Activated CD8-positive, alpha-beta T cell treated with anti-CD3 and anti-CD28 coated beads, Interleukin-2, amount 10 ng/mL, durations not matched to agents 7 days and 5 days (primary cell): ENCODE results near the gene SERPINA5. TPM values are rescaled to one million over a fixed set of nuclear protein-coding genes. Genes with fewer than 3 reads are reported as not detected.
"Not testable (repeated sequence)": the region's sequence is repeated elsewhere in the genome, so short reads cannot be mapped to it uniquely, and the experiment has no call there.

Experiments
- ATAC-seq: fragments of 150-1000 bp; cut with Tn5 transposase; one replicate; pipeline ENCODE4 v1.10.0; 2021; ENCODE audit warnings: moderate library complexity
- CTCF ChIA-PET: fragments of 350-600 bp; sonication (Branson Sonifier 250); formaldehyde crosslinking; loops from one replicate; lab custom pipeline; 2021; ENCODE audit warnings: antibody characterized with exemption; lab: Charles Lee
- POLR2A ChIA-PET: fragments of 350-600 bp; sonication (Branson Sonifier 250); formaldehyde crosslinking; loops from one replicate; lab custom pipeline; 2021; ENCODE audit warnings: antibody characterized with exemption; lab: Charles Lee
- DNase-seq: peaks from one replicate; pipeline ENCODE4 v3.0.0-alpha.2; 2020
- H3K27ac Mint-ChIP-seq: one replicate; pipeline ENCODE4 v1.8.0; 2021; ENCODE audit warnings: mild to moderate bottlenecking, mixed read lengths
- H3K27me3 Mint-ChIP-seq: one replicate; pipeline ENCODE4 v1.8.0; 2021; ENCODE audit warnings: low read depth, mixed read lengths
- H3K36me3 Mint-ChIP-seq: one replicate; pipeline ENCODE4 v1.8.0; 2021; ENCODE audit warnings: low read depth, mixed read lengths
- H3K4me1 Mint-ChIP-seq: one replicate; pipeline ENCODE4 v1.8.0; 2021; ENCODE audit warnings: low read depth, mixed read lengths
- H3K4me3 Mint-ChIP-seq: one replicate; pipeline ENCODE4 v1.8.0; 2021; ENCODE audit warnings: mild to moderate bottlenecking, mixed read lengths
- H3K9me3 Mint-ChIP-seq: one replicate; pipeline ENCODE4 v1.8.0; 2022; ENCODE audit warnings: mixed read lengths; ENCODE audit not compliant: insufficient read depth
- total RNA-seq, 2 experiments: library from RNA; stranded (reverse); gene quantifications; one replicate each; pipeline ENCODE4 v1.2.3, GENCODE V29; 2021

Gene SERPINA5
- total RNA-seq, 2 experiments from 2014 or later, result not detected

GRCh38 chr14:94637814-94638213, 56.6 kb downstream of the SERPINA5 start:
- H3K4me1 Mint-ChIP-seq, ATAC-seq, H3K27ac Mint-ChIP-seq, DNase-seq, H3K36me3 Mint-ChIP-seq, POLR2A ChIA-PET, H3K27me3 Mint-ChIP-seq, H3K9me3 Mint-ChIP-seq, H3K4me3 Mint-ChIP-seq, CTCF ChIA-PET: not testable (repeated sequence)

- ATAC-seq (no peak), DNase-seq (no peak)
- H3K36me3 Mint-ChIP-seq, result no peaks in the 10 kb centered on the region
- no peak overlapping the region for H3K27ac Mint-ChIP-seq
- ChIA-PET POLR2A (no interaction called here), CTCF (no interaction called here)
- H3K9me3 Mint-ChIP-seq, result no peaks in the 10 kb centered on the region
- H3K27me3 Mint-ChIP-seq, result no peaks in the 10 kb centered on the region
- no peak overlapping the region for H3K4me3 Mint-ChIP-seq
- no peaks in the 10 kb centered on the region for H3K4me1 Mint-ChIP-seq
These were observed 57.1 kb downstream of the SERPINA5 start for GRCh38 chr14:94638339-94638738.

GRCh38 chr14:94638961-94639817, 58.0 kb downstream of the SERPINA5 start:
- H3K36me3 Mint-ChIP-seq, result no peaks in the 10 kb centered on the region
- POLR2A ChIA-PET, result interaction anchor here (0.6 kb wide), 1 partner anchor 587 kb away, joined by 4 read pairs; no protein-coding TSS in a partner anchor
- H3K27ac Mint-ChIP-seq, result no peak overlapping the region
- no peaks in the 10 kb centered on the region for H3K9me3 Mint-ChIP-seq
- ATAC-seq (no peak), DNase-seq (no peak)
- H3K4me3 Mint-ChIP-seq, result no peak overlapping the region
- no peaks in the 10 kb centered on the region for H3K4me1 Mint-ChIP-seq
- CTCF ChIA-PET, result no interaction called here
- no peaks in the 10 kb centered on the region for H3K27me3 Mint-ChIP-seq

- no peaks in the 10 kb centered on the region for H3K27me3 Mint-ChIP-seq
- no peaks in the 10 kb centered on the region for H3K4me1 Mint-ChIP-seq
- DNase-seq (no peak), ATAC-seq (no peak)
- CTCF ChIA-PET, result no interaction called here
- H3K9me3 Mint-ChIP-seq, result no peaks in the 10 kb centered on the region
- no peak overlapping the region for H3K4me3 Mint-ChIP-seq
- H3K36me3 Mint-ChIP-seq, result no peaks in the 10 kb centered on the region
- no peak overlapping the region for H3K27ac Mint-ChIP-seq
- POLR2A ChIA-PET, result no interaction called here
These were observed 59.8 kb downstream of the SERPINA5 start for GRCh38 chr14:94640721-94641631.

- H3K27me3 Mint-ChIP-seq, result no peaks in the 10 kb centered on the region
- H3K4me1 Mint-ChIP-seq, result no peaks in the 10 kb centered on the region
- no peak for ATAC-seq
- POLR2A ChIA-PET, result no interaction called here
- no peak overlapping the region for H3K4me3 Mint-ChIP-seq
- no peaks in the 10 kb centered on the region for H3K9me3 Mint-ChIP-seq
- CTCF ChIA-PET, result no interaction called here
- H3K27ac Mint-ChIP-seq, result no peak overlapping the region
- DNase-seq, result no peak
- H3K36me3 Mint-ChIP-seq, result no peaks in the 10 kb centered on the region
These were observed 60.4 kb downstream of the SERPINA5 start for GRCh38 chr14:94641632-94641955.

Other genes starting within 250 kb of the SERPINA5 start
- not detected for gene SERPINA2, start 214.7 kb upstream of the SERPINA5 start, total RNA-seq
- not detected for gene SERPINA1, start 192.8 kb upstream of the SERPINA5 start, total RNA-seq
- gene SERPINA11, start 128.6 kb upstream of the SERPINA5 start, total RNA-seq, result not detected
- gene SERPINA9, start 105.2 kb upstream of the SERPINA5 start, total RNA-seq, result not detected
- not detected for gene SERPINA12, start 72.0 kb upstream of the SERPINA5 start, total RNA-seq
- not detected for gene SERPINA4, start 20.0 kb upstream of the SERPINA5 start, total RNA-seq
- gene SERPINA3, start 31.0 kb downstream of the SERPINA5 start, total RNA-seq, result not detected
- gene GSC, start 188.7 kb downstream of the SERPINA5 start, total RNA-seq, result not detected